GM19395 (cell line): ENCODE measurements around the gene TSSK2.

Experiments used
- ATAC-seq: cut with Tn5 transposase; IDR thresholded peaks from one replicate; pipeline ENCODE4 v1.9.1; 2021; ENCODE audit warnings: mild to moderate bottlenecking, moderate library complexity; ENCODE audit not compliant: unreplicated experiment

Gene TSSK2

GRCh38 chr22:19122752-19123492, 8.2 kb upstream of the TSSK2 start:
- no peak for ATAC-seq

- no peak for ATAC-seq
Observed at GRCh38 chr22:19123936-19124335, 7.2 kb upstream of the TSSK2 start.

GRCh38 chr22:19124377-19124776, 6.7 kb upstream of the TSSK2 start:
- no peak for ATAC-seq

- ATAC-seq = no peak
Observed at GRCh38 chr22:19125011-19125410, 6.1 kb upstream of the TSSK2 start.

GRCh38 chr22:19125474-19126308, 5.4 kb upstream of the TSSK2 start:
- no peak for ATAC-seq

GRCh38 chr22:19126309-19127273, 4.5 kb upstream of the TSSK2 start:
- no peak for ATAC-seq

GRCh38 chr22:19127329-19128008, 3.6 kb upstream of the TSSK2 start:
- ATAC-seq = no peak

- no peak for ATAC-seq
Observed at GRCh38 chr22:19128009-19128401, 3.1 kb upstream of the TSSK2 start.

- ATAC-seq = no peak
Observed at GRCh38 chr22:19128946-19129727, 2.0 kb upstream of the TSSK2 start.

GRCh38 chr22:19129871-19130270, 1.2 kb upstream of the TSSK2 start:
- ATAC-seq = no peak

GRCh38 chr22:19131685-19132015, 542 bp downstream of the TSSK2 start:
- ATAC-seq = no peak

GRCh38 chr22:19132153-19132552, 1.0 kb downstream of the TSSK2 start:
- ATAC-seq = no peak

GRCh38 chr22:19132693-19133400, 1.7 kb downstream of the TSSK2 start:
- ATAC-seq = no peak

GRCh38 chr22:19133561-19133960, 2.5 kb downstream of the TSSK2 start:
- no peak for ATAC-seq

GRCh38 chr22:19134176-19134831, 3.2 kb downstream of the TSSK2 start:
- ATAC-seq = no peak

- ATAC-seq = no peak
Observed at GRCh38 chr22:19134874-19135273, 3.8 kb downstream of the TSSK2 start.

- no peak for ATAC-seq
Observed at GRCh38 chr22:19136915-19137314, 5.8 kb downstream of the TSSK2 start.

- no peak for ATAC-seq
Observed at GRCh38 chr22:19137384-19138216, 6.5 kb downstream of the TSSK2 start.
